GM11168 (cell line): ENCODE results near the gene PGAP3.
"Not testable (repeated sequence)": the region's sequence is repeated elsewhere in the genome, so short reads cannot be mapped to it uniquely, and the experiment has no call there.

Experiments used
- in situ Hi-C: fragments of 300-500 bp; cut with MboI; formaldehyde crosslinking; loops from one replicate; pipeline ENCODE4 v1.12.0; 2022; ENCODE audit warnings: low sequenced_read_pairs; ENCODE audit not compliant: unreplicated experiment

The PGAP3 gene

DNA sequence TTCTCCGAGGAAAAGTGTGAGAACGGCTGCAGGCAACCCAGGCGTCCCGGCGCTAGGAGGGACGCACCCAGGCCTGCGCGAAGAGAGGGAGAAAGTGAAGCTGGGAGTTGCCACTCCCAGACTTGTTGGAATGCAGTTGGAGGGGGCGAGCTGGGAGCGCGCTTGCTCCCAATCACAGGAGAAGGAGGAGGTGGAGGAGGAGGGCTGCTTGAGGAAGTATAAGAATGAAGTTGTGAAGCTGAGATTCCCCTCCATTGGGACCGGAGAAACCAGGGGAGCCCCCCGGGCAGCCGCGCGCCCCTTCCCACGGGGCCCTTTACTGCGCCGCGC is 11.9 kb upstream of the PGAP3 start, which contains the start of gene ERBB2:
TSS of gene ERBB2 (plus strand) at position 247 of the 330 bp plus-strand sequence. CDS start 175 bp downstream, outside the sequence.
- in situ Hi-C loops: no loop called here

DNA sequence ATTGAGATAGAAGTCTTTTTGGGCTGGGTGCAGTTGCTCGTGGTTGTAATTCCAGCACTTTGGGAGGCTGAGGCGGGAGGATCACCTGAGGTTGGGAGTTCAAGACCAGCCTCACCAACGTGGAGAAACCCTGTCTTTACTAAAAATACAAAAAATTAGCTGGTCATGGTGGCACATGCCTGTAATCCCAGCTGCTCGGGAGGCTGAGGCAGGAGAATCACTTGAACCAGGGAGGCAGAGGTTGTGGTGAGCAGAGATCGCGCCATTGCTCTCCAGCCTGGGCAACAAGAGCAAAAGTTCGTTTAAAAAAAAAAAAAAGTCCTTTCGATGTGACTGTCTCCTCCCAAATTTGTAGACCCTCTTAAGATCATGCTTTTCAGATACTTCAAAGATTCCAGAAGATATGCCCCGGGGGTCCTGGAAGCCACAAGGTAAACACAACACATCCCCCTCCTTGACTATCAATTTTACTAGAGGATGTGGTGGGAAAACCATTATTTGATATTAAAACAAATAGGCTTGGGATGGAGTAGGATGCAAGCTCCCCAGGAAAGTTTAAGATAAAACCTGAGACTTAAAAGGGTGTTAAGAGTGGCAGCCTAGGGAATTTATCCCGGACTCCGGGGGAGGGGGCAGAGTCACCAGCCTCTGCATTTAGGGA is 11.4 kb upstream of the PGAP3 start:
- in situ Hi-C loops: not testable (repeated sequence)

DNA sequence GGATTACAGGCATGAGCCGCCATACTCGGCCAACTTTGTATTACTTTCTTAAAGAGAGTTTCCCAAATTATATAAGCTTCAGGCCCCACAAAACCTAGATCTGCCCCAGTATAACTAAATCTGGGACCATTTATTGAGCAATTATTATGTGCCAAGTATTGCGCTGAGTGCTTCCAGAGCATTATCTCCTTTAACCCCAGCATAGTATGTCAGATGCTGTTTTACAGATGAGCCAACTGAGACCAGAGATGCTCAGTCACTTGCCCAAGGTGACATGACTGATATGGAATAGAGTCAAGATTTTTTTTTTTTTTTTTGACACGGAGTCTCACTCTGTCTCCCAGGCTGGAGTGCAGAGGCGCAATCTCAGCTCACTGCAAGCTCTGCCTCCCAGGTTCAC is 10.1 kb upstream of the PGAP3 start:
- in situ Hi-C loops: no loop called here

DNA sequence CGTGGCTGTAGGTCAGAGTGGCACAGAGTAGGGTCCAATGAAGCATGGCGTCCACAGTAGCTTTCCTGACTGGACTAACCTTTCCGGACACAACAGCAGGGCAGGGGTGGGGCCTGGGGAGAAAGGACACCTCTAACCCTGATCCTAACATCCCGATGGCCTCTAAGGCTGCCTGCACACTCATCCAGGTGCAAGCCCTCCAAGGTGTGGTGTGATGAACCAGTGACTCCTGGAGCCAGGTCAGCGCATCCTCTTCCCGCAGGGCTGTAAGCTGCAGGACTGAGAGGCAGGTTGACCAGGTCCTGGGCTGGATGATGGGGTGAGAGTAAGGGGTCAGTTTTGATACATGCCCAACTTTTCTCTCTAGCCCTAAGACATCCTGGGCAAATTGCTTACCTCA is 8.9 kb upstream of the PGAP3 start:
- in situ Hi-C loops: no loop called here

DNA sequence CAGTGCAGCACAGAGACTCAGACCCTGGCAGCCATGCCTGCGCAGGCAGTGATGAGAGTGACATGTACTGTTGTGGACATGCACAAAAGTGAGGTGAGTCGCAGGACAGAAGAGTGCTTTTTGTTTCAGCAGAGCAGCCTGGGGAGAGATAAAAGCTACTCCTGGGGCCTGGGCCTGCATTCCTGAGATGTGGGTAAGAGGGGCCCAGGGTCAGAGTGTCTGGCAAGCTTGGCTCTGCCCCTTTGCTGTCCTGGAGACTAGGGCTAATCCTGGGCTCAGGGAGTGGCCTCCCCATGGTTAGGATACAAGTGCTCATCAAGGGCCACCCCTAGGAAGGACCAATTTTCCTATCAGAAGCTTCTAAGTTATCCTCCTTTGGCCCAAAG is 7.2 kb upstream of the PGAP3 start:
- in situ Hi-C loops: no loop called here

DNA sequence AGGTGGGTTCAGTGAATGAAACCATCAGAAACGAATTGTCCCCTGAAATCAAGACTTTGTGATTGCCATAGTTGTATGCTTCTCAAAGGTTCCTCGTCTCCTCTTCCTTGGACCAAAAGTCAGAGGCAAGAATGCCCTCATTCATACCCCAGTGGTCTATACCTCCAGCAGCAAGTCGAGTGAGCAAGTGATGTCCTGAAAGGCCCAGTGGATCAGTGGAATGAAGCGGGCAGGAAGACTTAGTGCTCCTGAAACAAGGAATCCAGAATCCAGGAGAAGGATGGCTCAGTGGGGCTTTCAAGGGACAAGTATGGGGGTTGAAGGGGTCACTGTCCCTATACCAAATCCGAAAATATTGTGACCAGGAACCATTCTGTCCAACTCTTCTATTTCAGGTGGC is 6.7 kb upstream of the PGAP3 start:
- in situ Hi-C loops: no loop called here

DNA sequence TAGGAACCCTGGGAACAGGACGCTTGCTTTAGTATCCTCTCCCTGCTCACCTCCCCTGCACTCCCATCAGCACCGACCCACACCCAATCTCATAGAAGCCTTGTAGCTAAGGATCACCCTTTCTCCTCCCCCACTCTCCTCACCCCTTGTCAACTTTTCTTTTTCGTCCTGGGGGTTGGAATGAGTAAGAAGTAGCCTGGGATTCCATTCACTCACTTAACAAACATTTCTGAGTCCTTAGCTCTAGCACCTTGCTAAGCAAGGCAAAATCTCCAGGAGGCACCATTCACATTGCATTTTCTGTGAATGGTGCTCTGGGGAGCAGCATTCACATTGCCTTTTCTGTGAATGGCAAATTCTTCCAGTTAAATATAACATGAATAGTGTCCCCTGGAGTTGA is 1.1 kb upstream of the PGAP3 start:
- in situ Hi-C loops: no loop called here

DNA sequence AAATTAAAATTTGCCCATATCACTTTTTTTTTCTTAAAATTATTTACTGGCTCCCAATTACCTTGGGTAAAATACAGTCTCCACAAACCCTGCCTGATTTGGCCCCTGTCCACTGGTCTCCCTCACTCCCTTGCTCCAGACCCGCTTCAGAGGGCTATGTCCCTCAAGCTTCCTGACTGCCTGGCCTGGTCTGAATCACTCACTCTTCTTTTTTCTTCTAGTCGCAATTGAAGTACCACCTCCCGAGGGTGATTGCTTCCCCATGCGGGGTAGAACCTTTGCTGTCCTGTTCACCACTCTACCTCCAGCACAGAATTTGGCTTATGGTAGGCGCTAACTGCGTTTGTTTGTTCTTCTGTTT is 598 bp upstream of the PGAP3 start:
- in situ Hi-C loops: no loop called here

DNA sequence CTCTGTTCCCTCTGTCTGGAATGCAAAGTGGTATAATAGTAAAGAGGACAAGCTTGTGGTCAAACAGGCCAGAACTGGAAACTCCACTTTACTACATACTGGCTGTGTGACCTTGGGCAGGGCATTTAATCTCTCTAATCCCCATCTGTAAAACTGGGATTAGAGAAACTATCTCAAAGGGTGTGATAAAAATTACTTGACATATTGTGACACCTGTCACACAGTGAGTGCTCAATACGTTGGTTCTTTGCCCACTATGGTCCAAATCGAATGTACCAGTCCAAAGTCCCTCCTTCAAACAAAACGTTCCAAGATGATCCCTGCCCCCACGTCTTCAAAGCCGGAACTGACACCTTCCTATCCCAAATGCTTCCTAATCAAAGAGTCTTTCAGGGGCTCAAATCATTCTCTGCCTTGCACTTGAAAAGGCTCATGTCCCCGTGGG is 734 bp downstream of the PGAP3 start:
- in situ Hi-C loops: no loop called here

DNA sequence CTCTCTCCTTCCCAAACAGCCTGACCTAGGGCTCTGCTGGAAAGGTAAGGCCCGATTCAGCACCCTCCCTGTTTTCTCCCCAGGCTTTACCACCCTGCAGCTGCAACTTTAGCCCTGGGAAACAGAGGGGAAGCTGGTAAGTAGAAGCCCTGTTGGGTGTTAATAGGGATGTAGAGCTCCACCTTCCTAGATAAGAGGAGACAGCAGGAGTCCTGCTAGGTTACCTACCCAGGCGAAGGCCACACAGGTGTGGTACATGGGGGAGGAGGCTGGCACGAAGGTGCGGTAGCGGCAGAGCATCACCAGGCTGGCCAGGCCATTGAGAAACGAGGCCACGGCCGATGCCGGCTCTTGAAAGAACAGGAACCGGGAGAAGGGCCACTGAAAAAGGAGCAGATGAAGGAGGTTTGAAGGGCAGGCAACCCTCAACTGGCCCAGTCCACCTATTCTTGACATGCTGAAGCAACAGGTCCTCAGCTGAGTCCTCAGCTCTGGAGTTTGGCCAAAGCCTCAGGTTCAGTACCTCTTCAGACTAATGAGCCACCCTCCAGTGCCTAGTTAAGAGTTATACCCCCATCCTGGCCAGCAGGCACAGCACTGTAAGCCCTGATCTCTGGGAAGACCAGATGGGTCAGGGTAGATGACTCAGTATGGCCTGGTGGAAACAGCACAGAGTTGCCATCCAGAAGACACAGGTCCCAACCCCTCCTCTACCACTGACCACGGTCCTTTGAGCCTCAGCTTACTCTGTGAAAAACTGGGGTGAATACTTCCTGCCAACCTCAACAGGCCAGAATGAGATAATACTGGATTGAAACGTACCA is 3.3 kb downstream of the PGAP3 start:
- in situ Hi-C loops: no loop called here

DNA sequence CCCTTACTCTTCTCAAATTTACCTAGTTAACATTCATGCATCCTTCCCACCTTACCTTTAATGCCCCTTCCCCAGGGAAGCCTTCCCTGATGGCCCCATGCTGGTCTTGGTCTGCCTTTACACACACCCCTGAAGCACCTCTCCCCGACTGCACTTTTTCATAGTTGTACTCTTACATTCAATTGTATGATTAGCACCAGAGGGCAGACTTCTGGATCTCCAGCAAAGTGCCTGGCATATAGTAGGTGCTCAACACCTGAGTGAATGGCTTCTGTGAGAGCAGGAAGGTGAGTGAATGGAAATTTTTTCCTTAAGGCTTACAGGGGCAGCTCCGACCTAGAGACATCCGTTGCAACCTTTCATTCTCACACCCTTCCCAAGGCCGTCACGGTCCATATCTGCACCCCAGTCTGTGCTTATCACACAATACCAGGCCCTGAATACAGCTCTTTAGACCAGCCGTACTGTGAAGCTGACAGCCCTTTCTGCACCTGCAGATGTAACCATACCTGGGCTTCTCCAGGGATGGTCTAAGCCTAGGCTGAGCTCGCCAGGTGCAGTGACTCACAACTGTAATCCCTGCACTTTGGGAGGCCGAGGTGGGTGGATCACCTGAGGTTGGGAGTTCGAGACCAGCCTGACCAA is 4.4 kb downstream of the PGAP3 start:
- in situ Hi-C loops: no loop called here

DNA sequence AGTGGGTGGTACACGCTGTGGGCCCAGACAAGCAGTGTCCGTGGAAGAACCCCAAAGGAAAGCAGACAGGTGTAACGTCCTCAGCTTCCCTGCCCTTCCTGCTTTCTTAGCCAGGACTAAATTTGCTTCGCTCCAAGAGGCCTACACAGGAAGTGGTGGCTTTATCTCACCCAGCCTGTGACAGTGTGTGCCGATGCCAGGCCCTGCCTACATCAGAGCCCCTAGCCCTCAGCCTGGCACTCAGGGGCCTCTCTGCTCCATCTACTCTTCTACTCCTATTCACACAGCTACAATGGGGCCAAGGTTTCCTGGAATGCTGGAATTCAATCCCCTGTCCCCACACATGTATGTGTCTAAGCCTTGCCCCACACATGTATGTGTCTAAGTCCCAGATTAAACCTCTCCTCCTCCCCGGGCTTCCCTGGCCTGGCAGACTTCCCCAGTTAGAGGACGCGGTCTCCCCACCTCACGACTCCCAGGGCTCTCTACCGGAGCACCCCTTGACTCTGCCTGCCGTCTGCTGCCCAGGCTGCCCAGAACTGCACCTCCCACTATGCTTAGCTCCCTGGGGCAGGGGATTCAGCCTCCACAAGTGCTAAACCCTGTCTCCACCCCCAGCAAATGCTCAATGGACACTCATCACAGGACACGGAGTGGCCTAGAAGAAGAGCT is 8.2 kb downstream of the PGAP3 start:
- in situ Hi-C loops: no loop called here

DNA sequence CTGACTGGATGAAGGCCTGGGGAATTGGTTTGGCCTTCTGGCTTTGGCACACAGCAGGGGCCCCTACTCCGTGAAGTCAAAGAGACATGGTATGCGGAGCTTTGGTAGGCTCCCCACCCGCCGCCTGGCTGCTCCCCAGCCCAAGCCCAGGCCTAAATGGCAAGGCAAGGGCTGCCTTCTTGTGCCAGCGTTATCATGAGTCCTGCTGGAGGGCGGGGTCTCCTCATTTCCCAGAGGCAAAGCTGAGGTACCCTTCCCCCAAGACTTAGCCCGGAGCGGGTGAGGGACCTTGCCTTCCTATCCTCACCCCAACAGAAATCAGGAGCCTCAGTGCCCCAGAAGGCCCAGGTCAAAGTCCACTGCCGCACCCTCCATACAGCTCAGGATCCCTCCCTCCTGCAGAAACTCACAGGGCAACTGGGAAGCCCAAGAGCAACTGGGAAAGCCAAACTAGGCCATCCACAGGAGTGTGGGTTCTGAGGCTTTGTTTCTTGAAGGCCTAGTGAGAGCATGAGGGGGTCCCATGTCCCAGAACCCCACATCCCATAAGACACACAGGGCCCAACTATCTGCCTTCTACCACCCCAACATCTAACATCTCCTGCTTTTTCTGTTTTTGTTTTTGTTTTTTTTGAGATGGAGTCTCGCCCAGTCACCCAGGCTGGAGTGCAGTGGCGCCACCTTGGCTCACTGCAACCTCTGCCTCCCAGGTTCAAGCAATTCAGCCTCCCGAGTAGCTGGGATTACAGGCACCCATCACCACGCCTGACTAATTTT is 9.3 kb downstream of the PGAP3 start:
- in situ Hi-C loops: no loop called here

DNA sequence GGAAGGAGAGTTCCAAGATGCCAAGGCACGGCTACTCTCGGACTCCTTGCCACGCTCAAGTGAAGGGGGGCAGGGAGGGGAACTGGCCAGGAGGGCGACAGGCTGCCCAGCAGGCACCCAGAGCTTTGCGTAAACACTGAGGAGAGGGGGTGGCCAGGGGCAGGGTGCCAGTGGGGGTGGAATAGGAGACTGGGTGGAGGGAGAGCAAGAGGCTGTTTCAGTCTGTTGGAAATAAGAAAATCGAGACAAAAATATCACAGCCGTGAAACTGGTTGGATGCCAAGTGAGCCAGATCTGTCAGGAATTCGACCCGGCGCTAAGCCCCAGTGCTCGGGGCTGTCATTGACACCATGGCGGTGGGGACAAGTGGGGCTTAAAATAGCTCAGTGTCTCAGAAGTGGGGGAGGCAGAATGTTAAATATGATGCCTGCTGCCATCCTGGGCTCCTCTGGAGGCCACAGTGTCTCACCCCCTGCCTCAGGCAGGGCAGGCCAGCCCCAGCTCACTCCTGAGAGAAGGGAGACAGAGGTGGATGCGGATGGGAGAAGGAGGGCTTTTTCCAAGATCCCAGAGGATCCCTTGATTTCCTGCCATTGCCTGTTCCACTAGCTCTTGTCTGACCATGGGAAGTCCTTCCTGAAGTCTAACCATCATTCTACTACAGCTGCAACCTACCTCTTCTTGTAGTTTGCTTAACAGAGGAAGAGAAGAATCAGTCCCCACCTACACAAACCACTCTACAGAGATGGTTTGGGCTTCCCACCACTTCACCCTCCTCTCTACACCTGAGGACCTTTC is 10.1 kb downstream of the PGAP3 start:
- in situ Hi-C loops: no loop called here

DNA sequence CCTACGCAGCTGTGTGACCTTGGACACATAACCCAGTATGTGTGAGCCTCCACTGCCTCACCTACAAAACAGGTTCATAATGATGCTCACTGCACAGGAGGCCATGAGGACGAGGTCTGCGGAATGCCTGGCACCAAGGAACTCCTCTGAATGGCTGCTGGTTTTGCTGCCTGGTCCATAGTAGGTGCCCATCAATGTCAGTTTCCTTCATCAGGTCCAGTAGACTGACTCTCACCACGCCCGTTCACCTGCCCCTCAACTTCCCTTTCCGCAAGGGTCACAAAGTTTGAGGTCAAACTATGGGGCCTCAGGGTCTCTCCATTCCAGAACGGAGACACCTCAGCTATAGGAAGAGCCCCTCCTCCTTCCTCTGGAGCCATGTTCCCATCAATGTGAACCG is 10.8 kb downstream of the PGAP3 start:
- in situ Hi-C loops: no loop called here

DNA sequence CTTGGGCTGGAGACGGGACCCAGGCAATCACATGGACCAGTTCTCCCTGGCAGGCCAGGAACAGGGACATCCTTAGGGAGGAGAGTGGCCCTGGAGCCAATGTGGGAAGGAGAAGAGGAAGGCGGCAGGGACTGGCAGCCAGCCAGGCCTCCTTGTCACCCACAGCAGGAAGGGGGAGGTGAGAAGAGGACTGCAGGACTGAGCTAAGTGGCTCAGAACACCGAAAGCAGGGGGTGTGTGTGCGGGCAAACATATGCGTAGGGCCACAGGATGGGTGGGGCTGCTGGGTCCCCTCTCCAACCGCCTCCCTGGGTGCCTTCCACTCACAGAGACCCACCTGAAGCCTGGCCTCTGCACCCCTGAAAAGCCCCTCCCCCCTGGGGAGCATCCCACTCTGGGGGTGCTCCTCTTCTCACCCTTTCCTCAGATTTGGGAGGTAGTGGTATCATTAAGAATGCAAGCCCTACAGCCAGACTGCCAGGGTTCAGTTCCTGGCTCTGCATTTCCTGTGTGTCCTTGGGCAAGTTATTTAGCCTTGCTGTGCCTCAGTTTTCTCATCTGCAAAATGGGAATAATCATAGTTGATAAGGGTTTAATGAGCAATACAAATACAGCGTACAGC is 11.5 kb downstream of the PGAP3 start:
- in situ Hi-C loops: no loop called here

DNA sequence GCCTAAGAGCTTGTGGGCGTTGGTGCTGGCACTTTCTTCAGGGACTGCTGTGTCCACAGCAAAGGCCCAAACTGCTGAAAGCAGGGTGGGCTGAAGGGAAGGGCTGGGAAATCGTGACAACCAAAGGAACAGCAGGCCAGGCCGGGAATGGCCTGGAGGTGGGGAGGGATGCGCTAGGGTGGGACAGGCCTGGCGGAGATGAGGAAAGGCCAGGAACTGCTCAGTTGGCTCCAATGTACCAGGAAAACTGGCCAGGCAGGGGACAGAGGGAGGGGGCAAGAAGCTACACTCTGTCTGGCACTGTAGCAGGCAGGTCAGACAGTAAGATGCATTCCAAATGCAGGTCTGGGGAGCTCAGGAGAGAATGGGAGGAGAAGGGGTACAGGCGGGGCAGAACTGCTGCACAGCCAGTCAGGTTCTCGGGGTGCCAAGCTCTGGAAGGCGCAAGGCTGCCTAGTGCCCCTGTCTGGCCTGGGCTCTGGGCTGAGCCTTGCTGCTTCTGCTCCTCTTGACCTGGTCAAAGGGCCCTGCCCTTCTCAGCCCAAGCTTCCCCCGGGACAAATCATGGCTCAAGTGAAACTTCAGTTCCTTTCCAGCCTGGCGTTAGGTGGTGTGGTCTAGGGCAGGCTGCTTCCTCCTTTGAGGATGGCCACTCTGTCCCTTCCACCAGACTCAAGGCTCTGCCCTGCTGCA is 12.3 kb downstream of the PGAP3 start:
- in situ Hi-C loops: no loop called here

DNA sequence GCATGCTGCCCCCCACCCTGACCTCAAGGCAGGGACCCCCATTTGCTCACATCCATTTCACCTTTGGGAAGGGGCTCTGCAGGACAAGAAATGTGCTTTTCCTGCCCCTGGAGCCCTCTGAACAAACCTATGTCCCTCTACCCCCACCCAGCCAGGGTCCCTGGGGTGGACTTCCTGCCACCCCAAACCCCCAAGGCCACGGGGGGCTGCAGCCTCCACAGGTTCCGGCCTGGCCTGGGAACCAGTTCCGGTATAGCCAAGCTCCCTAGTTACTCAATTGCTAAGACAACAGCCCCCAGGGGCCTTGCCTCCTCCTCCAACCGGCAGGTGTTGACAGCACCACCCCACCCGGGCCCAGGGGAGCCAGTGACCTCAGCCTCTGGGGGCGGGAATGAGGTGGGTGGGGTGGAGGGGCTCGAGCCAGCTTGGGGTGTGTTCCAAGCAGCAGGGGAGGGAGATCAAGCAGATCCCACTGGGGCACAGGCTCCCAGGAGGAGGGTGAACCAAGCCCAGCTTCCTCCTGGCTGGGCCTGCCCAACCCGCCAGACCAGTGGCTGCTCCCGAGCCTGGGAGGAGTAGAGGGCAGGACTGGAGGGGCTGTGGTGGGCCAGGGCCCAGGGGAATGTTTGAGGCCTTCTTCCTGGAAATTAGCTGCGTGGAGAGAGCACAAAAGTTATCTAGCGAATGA is 13.0 kb downstream of the PGAP3 start:
- in situ Hi-C loops: loop anchor here (5.0 kb wide), 1 partner anchor 53 kb away; no protein-coding TSS in a partner anchor
